HepG2 (cell line): ENCODE measurements around the gene CYP27A1. TPM values are rescaled to one million over a fixed set of nuclear protein-coding genes. Genes with fewer than 3 reads are reported as not detected.

Experiments used
- ATAC-seq: fragments of 200-7000 bp; cut with Tn5 transposase; 3 replicates; pipeline ENCODE4 v1.9.1; 2020; ENCODE audit warnings: mild to moderate bottlenecking, moderate library complexity
- BruUV-seq: library from RNA; stranded (reverse); fragments of 400-500 nt; replicated peaks from 2 replicates; lab custom pipeline; 2021; lab: Mats Ljungman, UMichigan
- CTCF ChIA-PET: fragments of 300-600 bp; formaldehyde crosslinking; extraction: SDS; loops from one replicate; lab custom pipeline; 2021; ENCODE audit warnings: low total read pairs, inconsistent platforms, low intra/inter-chr PET ratio; lab: Yijun Ruan, JAX
- POLR2A ChIA-PET: fragments of 350-600 bp; sonication (Branson Sonifier 250); formaldehyde crosslinking; loops from one replicate; lab custom pipeline; 2020; ENCODE audit warnings: antibody characterized with exemption, inconsistent platforms; lab: Yijun Ruan, JAX
- DNase-seq: peaks from one replicate; pipeline ENCODE4 v3.0.0-alpha.2; 2015; ENCODE audit warnings: low spot score
- FAIRE-seq: peaks from 3 replicates; lab custom pipeline; 2011; peaks lifted over from hg19 to GRCh38; lab: Jason Lieb, UNC
- H2AFZ ChIP-seq: one replicate; pipeline ENCODE4 v1.6.1; 2011; ENCODE audit warnings: low read length, inconsistent platforms
- H3K27ac ChIP-seq: fragments of 300-600 bp; 3 replicates; pipeline ENCODE4 v1.8.0; 2011; ENCODE audit warnings: mixed run types, mild to moderate bottlenecking, mixed read lengths, low read length, inconsistent platforms; ENCODE audit not compliant: insufficient read depth; ENCODE audit errors: extremely low read length
- H3K27me3 ChIP-seq, 2 experiments: fragments of 200-600 bp in 1 of 2; 2 replicates in 1 of 2; 3 replicates in 1 of 2; pipeline versions ENCODE4 v1.6.0 to v1.8.0; 2011; ENCODE audit warnings: low read length in 2 of 2, mild to moderate bottlenecking in 2 of 2, moderate library complexity in 2 of 2, inconsistent platforms in 1 of 2; ENCODE audit not compliant: insufficient read depth in 2 of 2, control insufficient read depth in 1 of 2
- H3K36me3 ChIP-seq, 2 experiments: fragments of 200-600 bp in 1 of 2; replicated peaks in 1 of 2; 2 replicates in 1 of 2; 3 replicates in 1 of 2; pipeline versions ENCODE4 v1.5.1 to v1.8.0; 2011; ENCODE audit warnings: low read length in 2 of 2, inconsistent platforms in 1 of 2; ENCODE audit not compliant: insufficient read depth in 2 of 2, control insufficient read depth in 1 of 2
- H3K4me1 ChIP-seq: 2 replicates; pipeline ENCODE4 v1.5.1; 2012; ENCODE audit warnings: low read length, inconsistent platforms; ENCODE audit not compliant: insufficient read depth
- H3K4me2 ChIP-seq: 2 replicates; pipeline ENCODE4 v1.6.0; 2011; ENCODE audit warnings: low read depth, low read length, inconsistent platforms
- H3K4me3 ChIP-seq, 3 experiments: fragments of 200-600 bp in 1 of 3; sonication (generic), shearing (Covaris generic) in 1 of 3; replicated peaks in 1 of 3; 2 replicates each; pipeline ENCODE4 v1.5.1; 2011 to 2016; ENCODE audit warnings: low read length in 3 of 3, inconsistent platforms in 2 of 3, low read depth in 2 of 3, mild to moderate bottlenecking in 2 of 3, control low read depth in 1 of 3, mixed read lengths in 1 of 3; ENCODE audit not compliant: insufficient read depth in 1 of 3
- H3K79me2 ChIP-seq: one replicate; pipeline ENCODE4 v1.6.1; 2011; ENCODE audit warnings: low read length, inconsistent platforms; ENCODE audit not compliant: insufficient read depth
- H3K9ac ChIP-seq: 2 replicates; pipeline ENCODE4 v1.6.0; 2011; ENCODE audit warnings: mild to moderate bottlenecking, low read depth, low read length, inconsistent platforms; ENCODE audit not compliant: insufficient read depth
- H3K9me3 ChIP-seq: 2 replicates; pipeline ENCODE4 v1.5.1; 2012; ENCODE audit warnings: mild to moderate bottlenecking, low read length
- H4K20me1 ChIP-seq: 2 replicates; pipeline ENCODE4 v1.6.0; 2011; ENCODE audit warnings: inconsistent platforms, mild to moderate bottlenecking, low read length, moderate library complexity; ENCODE audit not compliant: insufficient read depth
- HNRNPH1 ChIP-seq: fragments of 200-400 bp; formaldehyde crosslinking; optimal IDR thresholded peaks from 2 replicates; pipeline ENCODE3; 2017; ENCODE audit warnings: mild to moderate bottlenecking, low read depth, low read length
- MAFK ChIP-seq, 2 experiments: IDR thresholded peaks in 1 of 2; conservative IDR thresholded peaks in 1 of 2; 2 replicates each; pipeline ENCODE4 v1.6.1; 2011; ENCODE audit warnings: improper control_type of control experiment in 2 of 2, low read length in 2 of 2
- MED8 ChIP-seq: sonication (generic); formaldehyde crosslinking; IDR thresholded peaks from 2 replicates; pipeline ENCODE4 v1.8.1; 2023; ENCODE audit warnings: mild to moderate bottlenecking, missing genetic modification reagents; ENCODE audit not compliant: insufficient replicate concordance
- SALL1 ChIP-seq: sonication (generic); formaldehyde crosslinking; IDR thresholded peaks from 2 replicates; pipeline ENCODE4 v1.8.0; 2022; ENCODE audit warnings: mild to moderate bottlenecking, missing genetic modification reagents
- ZC3H4 ChIP-seq: sonication (generic); formaldehyde crosslinking; IDR thresholded peaks from 2 replicates; pipeline ENCODE4 v1.4.0; 2020; ENCODE audit warnings: missing genetic modification reagents, borderline replicate concordance
- ZFP82 ChIP-seq: sonication (generic); formaldehyde crosslinking; IDR thresholded peaks from 2 replicates; pipeline ENCODE4 v1.5.1; 2020; ENCODE audit warnings: mild to moderate bottlenecking, missing genetic modification reagents, borderline replicate concordance
- ZNF121 ChIP-seq: sonication (generic); formaldehyde crosslinking; IDR thresholded peaks from 2 replicates; pipeline ENCODE4 v1.5.0; 2020; ENCODE audit warnings: mild to moderate bottlenecking, missing genetic modification reagents
- ZNF232 ChIP-seq: sonication (generic); formaldehyde crosslinking; IDR thresholded peaks from 2 replicates; pipeline ENCODE4 v1.4.0; 2020; ENCODE audit warnings: missing genetic modification reagents, borderline replicate concordance
- ZNF670 ChIP-seq: sonication (generic); formaldehyde crosslinking; IDR thresholded peaks from 2 replicates; pipeline ENCODE4 v1.8.0; 2022; ENCODE audit warnings: mild to moderate bottlenecking, missing genetic modification reagents, borderline replicate concordance
- ZNF816 ChIP-seq: sonication (generic); formaldehyde crosslinking; IDR thresholded peaks from 2 replicates; pipeline ENCODE4 v1.8.0; 2022; ENCODE audit warnings: missing genetic modification reagents, mild to moderate bottlenecking, borderline replicate concordance
- WGBS: methylation state at CpG from one replicate; pipeline ENCODE4 v1.1.6; 2017; ENCODE audit warnings: low lambda C conversion rate; 5-methylcytosine and 5-hydroxymethylcytosine counted together
- in situ Hi-C: cut with HindIII; loops from 2 replicates; pipeline ENCODE4 v1.10.0; 2017; ENCODE audit warnings: low pct_unique_long_range_greater_than_20kb; ENCODE audit not compliant: extremely low pct_ligation_motif_present
- intact Hi-C: fragments of 100-400 bp; cut with micrococcal nuclease; formaldehyde crosslinking; loops from one replicate; pipeline ENCODE4 v1.10.0; 2022; ENCODE audit not compliant: unreplicated experiment
- polyA plus RNA-seq, 8 experiments: library from polyadenylated mRNA; depleted of rRNA in 3 of 8; stranded (reverse) in 7 of 8; unstranded in 1 of 8; fragments of >200 nt; fragmentation: Illumina TruSeq in 4 of 8; extraction: Trizol in 4 of 8; gene quantifications; 2 replicates each; pipeline versions ENCODE4 v1.2.1 to v1.2.3, GENCODE V29; 2011 to 2016; ENCODE audit warnings: low read depth in 4 of 8, missing spikeins in 1 of 8, mixed read lengths in 1 of 8; ENCODE audit not compliant: insufficient read depth in 1 of 8
- total RNA-seq, 5 experiments: library from RNA; depleted of rRNA; stranded (reverse); fragments of >200 nt; fragmentation: Illumina TruSeq; extraction: Trizol; gene quantifications; 2 replicates each; pipeline ENCODE4 v1.2.3, GENCODE V29; 2016; ENCODE audit warnings: low read depth in 1 of 5
- TF ChIP-seq, protein P1 (sequence below), 2 experiments: sonication (generic) in 1 of 2; formaldehyde crosslinking in 1 of 2; IDR thresholded peaks; 2 replicates each; pipeline versions ENCODE4 v1.4.0 to v1.6.1; 2016 to 2020; ENCODE audit warnings: borderline replicate concordance in 1 of 2, low read depth in 1 of 2, mild to moderate bottlenecking in 1 of 2, missing genetic modification reagents in 1 of 2
- TF ChIP-seq, protein P2 (sequence below): sonication (generic); formaldehyde crosslinking; IDR thresholded peaks from 2 replicates; pipeline ENCODE4 v1.5.0; 2020; ENCODE audit warnings: mild to moderate bottlenecking, missing genetic modification reagents
- TF ChIP-seq, protein P3 (sequence below): IDR thresholded peaks from 2 replicates; pipeline ENCODE4 v1.4.0; 2020; ENCODE audit warnings: mild to moderate bottlenecking, missing genetic modification reagents

CYP27A1 gene
- total and polyA plus RNA-seq, 2 of the 13 experiments (the other 11 are each of a cell fraction or from before 2014, with no cell fraction given), result 157 to 266 TPM

DNA sequence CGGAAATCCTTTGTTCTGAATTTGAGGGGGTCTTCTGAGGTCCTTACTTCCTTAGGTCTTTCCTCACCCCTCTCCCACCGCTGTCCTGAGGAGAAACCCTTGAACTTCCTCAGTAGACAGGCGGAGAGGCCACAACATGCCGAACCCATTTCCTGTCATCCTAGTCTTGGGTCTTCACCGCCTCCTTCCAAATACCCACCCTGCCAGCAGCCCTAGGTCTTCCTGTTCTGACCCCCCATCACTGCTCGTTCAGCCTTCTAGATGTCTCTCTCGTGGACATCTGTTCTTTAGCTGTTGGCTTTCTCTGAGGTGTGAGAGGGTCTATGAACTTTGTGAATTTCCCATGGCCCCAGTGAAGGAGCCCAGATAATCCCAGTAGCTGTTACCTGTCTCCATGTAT, 27.2 kb upstream of the CYP27A1 start:
- Histone ChIP-seq H3K9me3 (no peaks in the 10 kb centered on the region), H3K4me3 (peak overlapping the region in 1 of 3 experiments; percentile 51; a peak in 2 of 6 replicates), H3K79me2 (peaks cover 3% of the 10 kb centered on the region), H3K4me1 (peaks cover 95% of the 10 kb centered on the region), H2AFZ (no peak overlapping the region), H3K9ac (peak overlapping the region; percentile 75), H3K4me2 (peak overlapping the region; percentile 83), H3K27ac (peak overlapping the region; percentile 96), H3K36me3 (peaks cover 24 to 45% of the 10 kb centered on the region in 2 experiments), H4K20me1 (no peaks in the 10 kb centered on the region), H3K27me3 (no peaks in the 10 kb centered on the region)
- WGBS, result 63% methylated on average over 7 of the region's 7 CpGs
- ChIA-PET CTCF (interaction anchor here (1.0 kb wide), 1 partner anchor 27 kb away, joined by 4 read pairs; no protein-coding TSS in a partner anchor), POLR2A (interaction anchor here (0.5 to 8.6 kb wide), 14 partner anchors 9 to 471 kb away, joined by 3 to 218 read pairs (median 4); partner anchors contain the start of genes CYP27A1, RNF25, STK36 and TTLL4)
- BruUV-seq, result no TSS peak
- in situ Hi-C loops (no loop called here), intact Hi-C loops (loop anchor here (1.0 to 2.0 kb wide), 5 partner anchors 8 to 52 kb away; partner anchors contain the start of genes CYP27A1 and TTLL4)
- DNase-seq (no peak), FAIRE-seq (no peak), ATAC-seq (no peak)
- TF ChIP-seq SALL1 (CRISPR knock-in tag) (no peak), ZNF670 (CRISPR knock-in tag) (no peak), ZNF121 (CRISPR knock-in tag) (no peak), ZC3H4 (CRISPR knock-in tag) (peak; percentile 89; the same call in 1 of the 2 replicates), ZFP82 (CRISPR knock-in tag) (0 out of 2 replicates have a peak, but pooled peaks have one; percentile 49), HNRNPH1 (no peak), MED8 (CRISPR knock-in tag) (peak; percentile 47), ZNF816 (CRISPR knock-in tag) (no peak), ZNF232 (CRISPR knock-in tag) (no peak), MAFK (conservative IDR thresholded peaks at IDR 0.05 in 1 of 2, IDR thresholded peaks at IDR 0.05 in 1 of 2; ENCODE audit: low read length in 2 of 2) (no peak)
- TF ChIP-seq, protein P1, sequence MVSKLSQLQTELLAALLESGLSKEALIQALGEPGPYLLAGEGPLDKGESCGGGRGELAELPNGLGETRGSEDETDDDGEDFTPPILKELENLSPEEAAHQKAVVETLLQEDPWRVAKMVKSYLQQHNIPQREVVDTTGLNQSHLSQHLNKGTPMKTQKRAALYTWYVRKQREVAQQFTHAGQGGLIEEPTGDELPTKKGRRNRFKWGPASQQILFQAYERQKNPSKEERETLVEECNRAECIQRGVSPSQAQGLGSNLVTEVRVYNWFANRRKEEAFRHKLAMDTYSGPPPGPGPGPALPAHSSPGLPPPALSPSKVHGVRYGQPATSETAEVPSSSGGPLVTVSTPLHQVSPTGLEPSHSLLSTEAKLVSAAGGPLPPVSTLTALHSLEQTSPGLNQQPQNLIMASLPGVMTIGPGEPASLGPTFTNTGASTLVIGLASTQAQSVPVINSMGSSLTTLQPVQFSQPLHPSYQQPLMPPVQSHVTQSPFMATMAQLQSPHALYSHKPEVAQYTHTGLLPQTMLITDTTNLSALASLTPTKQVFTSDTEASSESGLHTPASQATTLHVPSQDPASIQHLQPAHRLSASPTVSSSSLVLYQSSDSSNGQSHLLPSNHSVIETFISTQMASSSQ (IDR thresholded peaks at IDR 0.05; ENCODE audit: low read depth), result no peak
- TF ChIP-seq, protein P1 (CRISPR knock-in tag; IDR thresholded peaks at IDR 0.05; ENCODE audit: borderline replicate concordance), result no peak
- TF ChIP-seq, protein P2, sequence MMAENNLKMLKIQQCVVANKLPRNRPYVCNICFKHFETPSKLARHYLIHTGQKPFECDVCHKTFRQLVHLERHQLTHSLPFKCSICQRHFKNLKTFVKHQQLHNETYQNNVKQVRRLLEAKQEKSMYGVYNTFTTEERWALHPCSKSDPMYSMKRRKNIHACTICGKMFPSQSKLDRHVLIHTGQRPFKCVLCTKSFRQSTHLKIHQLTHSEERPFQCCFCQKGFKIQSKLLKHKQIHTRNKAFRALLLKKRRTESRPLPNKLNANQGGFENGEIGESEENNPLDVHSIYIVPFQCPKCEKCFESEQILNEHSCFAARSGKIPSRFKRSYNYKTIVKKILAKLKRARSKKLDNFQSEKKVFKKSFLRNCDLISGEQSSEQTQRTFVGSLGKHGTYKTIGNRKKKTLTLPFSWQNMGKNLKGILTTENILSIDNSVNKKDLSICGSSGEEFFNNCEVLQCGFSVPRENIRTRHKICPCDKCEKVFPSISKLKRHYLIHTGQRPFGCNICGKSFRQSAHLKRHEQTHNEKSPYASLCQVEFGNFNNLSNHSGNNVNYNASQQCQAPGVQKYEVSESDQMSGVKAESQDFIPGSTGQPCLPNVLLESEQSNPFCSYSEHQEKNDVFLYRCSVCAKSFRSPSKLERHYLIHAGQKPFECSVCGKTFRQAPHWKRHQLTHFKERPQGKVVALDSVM, result no peak
- TF ChIP-seq, protein P3, sequence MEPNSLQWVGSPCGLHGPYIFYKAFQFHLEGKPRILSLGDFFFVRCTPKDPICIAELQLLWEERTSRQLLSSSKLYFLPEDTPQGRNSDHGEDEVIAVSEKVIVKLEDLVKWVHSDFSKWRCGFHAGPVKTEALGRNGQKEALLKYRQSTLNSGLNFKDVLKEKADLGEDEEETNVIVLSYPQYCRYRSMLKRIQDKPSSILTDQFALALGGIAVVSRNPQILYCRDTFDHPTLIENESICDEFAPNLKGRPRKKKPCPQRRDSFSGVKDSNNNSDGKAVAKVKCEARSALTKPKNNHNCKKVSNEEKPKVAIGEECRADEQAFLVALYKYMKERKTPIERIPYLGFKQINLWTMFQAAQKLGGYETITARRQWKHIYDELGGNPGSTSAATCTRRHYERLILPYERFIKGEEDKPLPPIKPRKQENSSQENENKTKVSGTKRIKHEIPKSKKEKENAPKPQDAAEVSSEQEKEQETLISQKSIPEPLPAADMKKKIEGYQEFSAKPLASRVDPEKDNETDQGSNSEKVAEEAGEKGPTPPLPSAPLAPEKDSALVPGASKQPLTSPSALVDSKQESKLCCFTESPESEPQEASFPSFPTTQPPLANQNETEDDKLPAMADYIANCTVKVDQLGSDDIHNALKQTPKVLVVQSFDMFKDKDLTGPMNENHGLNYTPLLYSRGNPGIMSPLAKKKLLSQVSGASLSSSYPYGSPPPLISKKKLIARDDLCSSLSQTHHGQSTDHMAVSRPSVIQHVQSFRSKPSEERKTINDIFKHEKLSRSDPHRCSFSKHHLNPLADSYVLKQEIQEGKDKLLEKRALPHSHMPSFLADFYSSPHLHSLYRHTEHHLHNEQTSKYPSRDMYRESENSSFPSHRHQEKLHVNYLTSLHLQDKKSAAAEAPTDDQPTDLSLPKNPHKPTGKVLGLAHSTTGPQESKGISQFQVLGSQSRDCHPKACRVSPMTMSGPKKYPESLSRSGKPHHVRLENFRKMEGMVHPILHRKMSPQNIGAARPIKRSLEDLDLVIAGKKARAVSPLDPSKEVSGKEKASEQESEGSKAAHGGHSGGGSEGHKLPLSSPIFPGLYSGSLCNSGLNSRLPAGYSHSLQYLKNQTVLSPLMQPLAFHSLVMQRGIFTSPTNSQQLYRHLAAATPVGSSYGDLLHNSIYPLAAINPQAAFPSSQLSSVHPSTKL (CRISPR knock-in tag), result no peak
